SHP77 (cell line): ENCODE data around the gene FDXACB1.

Experiments used
- DNase-seq, 2 experiments: peaks; one replicate each; lab custom pipeline; 2025; lab: John Stamatoyannopoulos, UW

Gene FDXACB1

GRCh38 chr11:111878849-111879636 lies at the start of gene FDXACB1, which contains the start of gene CFAP68:
TSS of gene FDXACB1 (minus strand) at chr11:111879165. CDS start at chr11:111879132, 33 bp downstream.
TSS of gene CFAP68 (plus strand) at chr11:111879541. CDS start at chr11:111879561, 20 bp downstream.
- DNase-seq: peak; percentile 96 to 98

GRCh38 chr11:111926505-111927391 lies 47.8 kb upstream of the FDXACB1 start:
- peak; percentile 95 for DNase-seq

GRCh38 chr11:111925953-111926352 lies 47.0 kb upstream of the FDXACB1 start:
- no peak for DNase-seq

- no peak for DNase-seq
Measured at GRCh38 chr11:111923951-111924350, 45.0 kb upstream of the FDXACB1 start.

- no peak for DNase-seq
Measured at GRCh38 chr11:111923351-111923788, 44.4 kb upstream of the FDXACB1 start.

GRCh38 chr11:111922803-111923202 lies 43.8 kb upstream of the FDXACB1 start:
- no peak for DNase-seq

GRCh38 chr11:111921541-111922230 lies 42.7 kb upstream of the FDXACB1 start:
- DNase-seq: no peak

- no peak for DNase-seq
Measured at GRCh38 chr11:111920908-111921307, 41.9 kb upstream of the FDXACB1 start.

- peak; percentile 74 to 86 for DNase-seq
Measured at GRCh38 chr11:111918390-111919256, 39.7 kb upstream of the FDXACB1 start, which contains the start of gene C11orf52. TSS of gene C11orf52 (plus strand) at chr11:111918913. CDS start at chr11:111918973, 60 bp downstream.

GRCh38 chr11:111917788-111918187 lies 38.8 kb upstream of the FDXACB1 start:
- no peak for DNase-seq

GRCh38 chr11:111917312-111917711 lies 38.3 kb upstream of the FDXACB1 start:
- no peak for DNase-seq

- DNase-seq: no peak
Measured at GRCh38 chr11:111916768-111917167, 37.8 kb upstream of the FDXACB1 start.

- DNase-seq: peak in 1 of 2 experiments; percentile 5
Measured at GRCh38 chr11:111913997-111914396, 35.0 kb upstream of the FDXACB1 start.

GRCh38 chr11:111913031-111913861 lies 34.3 kb upstream of the FDXACB1 start:
- DNase-seq: no peak

GRCh38 chr11:111912535-111912934 lies 33.6 kb upstream of the FDXACB1 start, which contains the start of gene HSPB2:
TSS of gene HSPB2 (plus strand) at chr11:111912734. CDS start at chr11:111912830, 96 bp downstream.
- no peak for DNase-seq

- no peak for DNase-seq
Measured at GRCh38 chr11:111911563-111912401, 32.8 kb upstream of the FDXACB1 start, which contains the start of gene CRYAB. TSS of gene CRYAB (minus strand) at chr11:111911770. CDS start at chr11:111911724, 46 bp downstream.

- DNase-seq: no peak
Measured at GRCh38 chr11:111910676-111911562, 32.0 kb upstream of the FDXACB1 start.

GRCh38 chr11:111909378-111909777 lies 30.4 kb upstream of the FDXACB1 start:
- DNase-seq: no peak
